PC-3 (cell line): ENCODE measurements around the gene TTC7B.

Experiments
- EZH2phosphoT487 ChIP-seq: fragments of 300-600 bp; sonication (generic); IDR thresholded peaks from 2 replicates; pipeline ENCODE4 v1.6.1; 2018; ENCODE audit warnings: mild to moderate bottlenecking, antibody characterized with exemption, low read length, borderline replicate concordance
- TF ChIP-seq, protein P1 (sequence below): fragments of 300-600 bp; sonication (generic); conservative IDR thresholded peaks from 2 replicates; pipeline ENCODE4 v1.5.1; 2017; ENCODE audit warnings: antibody characterized with exemption, low read depth, mild to moderate bottlenecking, low read length

DNA sequence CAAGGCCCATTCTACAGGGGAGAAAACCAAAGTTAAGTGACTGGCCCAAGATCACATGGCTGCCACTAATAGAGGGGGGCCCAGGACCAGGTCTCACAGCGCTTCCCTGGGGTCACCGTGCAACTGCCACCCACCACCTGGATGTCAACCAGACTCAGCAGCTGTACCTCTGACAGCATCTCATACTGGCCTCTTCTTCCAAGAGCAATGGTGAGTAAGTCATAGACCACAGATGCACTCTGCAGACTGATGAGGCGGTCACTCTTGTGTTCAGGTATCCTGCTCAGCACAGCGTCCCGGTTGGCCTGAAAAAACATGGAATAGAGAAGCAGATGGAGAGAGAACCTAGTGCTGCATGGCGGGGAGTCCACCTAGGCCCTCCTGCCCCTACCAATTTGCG is 139.9 kb downstream of the TTC7B start:
- TF ChIP-seq EZH2phosphoT487: no peak
- TF ChIP-seq, protein P1, sequence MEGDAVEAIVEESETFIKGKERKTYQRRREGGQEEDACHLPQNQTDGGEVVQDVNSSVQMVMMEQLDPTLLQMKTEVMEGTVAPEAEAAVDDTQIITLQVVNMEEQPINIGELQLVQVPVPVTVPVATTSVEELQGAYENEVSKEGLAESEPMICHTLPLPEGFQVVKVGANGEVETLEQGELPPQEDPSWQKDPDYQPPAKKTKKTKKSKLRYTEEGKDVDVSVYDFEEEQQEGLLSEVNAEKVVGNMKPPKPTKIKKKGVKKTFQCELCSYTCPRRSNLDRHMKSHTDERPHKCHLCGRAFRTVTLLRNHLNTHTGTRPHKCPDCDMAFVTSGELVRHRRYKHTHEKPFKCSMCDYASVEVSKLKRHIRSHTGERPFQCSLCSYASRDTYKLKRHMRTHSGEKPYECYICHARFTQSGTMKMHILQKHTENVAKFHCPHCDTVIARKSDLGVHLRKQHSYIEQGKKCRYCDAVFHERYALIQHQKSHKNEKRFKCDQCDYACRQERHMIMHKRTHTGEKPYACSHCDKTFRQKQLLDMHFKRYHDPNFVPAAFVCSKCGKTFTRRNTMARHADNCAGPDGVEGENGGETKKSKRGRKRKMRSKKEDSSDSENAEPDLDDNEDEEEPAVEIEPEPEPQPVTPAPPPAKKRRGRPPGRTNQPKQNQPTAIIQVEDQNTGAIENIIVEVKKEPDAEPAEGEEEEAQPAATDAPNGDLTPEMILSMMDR: no peak
